Nephron progenitor cell (in vitro differentiated cells): ENCODE data around the gene NF1.

Experiments
- DNase-seq: peaks from one replicate; pipeline ENCODE4 v3.0.0; 2021
- H3K27ac Mint-ChIP-seq: 2 replicates; pipeline ENCODE4 v1.8.0; 2021; ENCODE audit warnings: mild to moderate bottlenecking, moderate library complexity, mixed read lengths
- H3K27me3 Mint-ChIP-seq: 2 replicates; pipeline ENCODE4 v1.8.0; 2021; ENCODE audit warnings: mild to moderate bottlenecking, low read depth, mixed read lengths; ENCODE audit not compliant: poor library complexity
- H3K36me3 Mint-ChIP-seq: 2 replicates; pipeline ENCODE4 v1.8.0; 2021; ENCODE audit warnings: low read depth, mixed read lengths
- H3K4me1 Mint-ChIP-seq: 2 replicates; pipeline ENCODE4 v1.8.0; 2021; ENCODE audit warnings: mixed read lengths
- H3K4me3 Mint-ChIP-seq: 2 replicates; pipeline ENCODE4 v1.8.0; 2021; ENCODE audit warnings: mild to moderate bottlenecking, moderate library complexity, mixed read lengths
- H3K9me3 Mint-ChIP-seq: 2 replicates; pipeline ENCODE4 v1.8.0; 2021; ENCODE audit warnings: mild to moderate bottlenecking, moderate library complexity, mixed read lengths
- CTCF ChIP-seq: fragments of 200-600 bp; sonication (generic); IDR thresholded peaks from 2 replicates; pipeline ENCODE4 v1.5.0; 2021; ENCODE audit warnings: antibody characterized with exemption

The NF1 gene

GRCh38 chr17:31405890-31406371, 311.2 kb downstream of the NF1 start:
- Mint-ChIP-seq H3K4me1 (peaks cover 11% of the 10 kb centered on the region), H3K27ac (no peak overlapping the region), H3K4me3 (no peak overlapping the region), H3K9me3 (no peaks in the 10 kb centered on the region), H3K36me3 (no peaks in the 10 kb centered on the region), H3K27me3 (peaks cover 17% of the 10 kb centered on the region)
- no peak for TF ChIP-seq CTCF
- no peak for DNase-seq

- no peak for DNase-seq
- no peaks in the 10 kb centered on the region for H3K9me3 Mint-ChIP-seq
- H3K4me1 Mint-ChIP-seq = peaks cover 19% of the 10 kb centered on the region
- TF ChIP-seq CTCF = no peak
- no peaks in the 10 kb centered on the region for H3K36me3 Mint-ChIP-seq
- no peak overlapping the region for H3K4me3 Mint-ChIP-seq
- H3K27ac Mint-ChIP-seq = no peak overlapping the region
- H3K27me3 Mint-ChIP-seq = peaks cover 17% of the 10 kb centered on the region
These were observed 313.8 kb downstream of the NF1 start for GRCh38 chr17:31408586-31408985.

- no peak for TF ChIP-seq CTCF
- Mint-ChIP-seq H3K27me3 (peaks cover 21% of the 10 kb centered on the region), H3K36me3 (no peaks in the 10 kb centered on the region), H3K9me3 (no peaks in the 10 kb centered on the region), H3K4me1 (peaks cover 22% of the 10 kb centered on the region), H3K4me3 (no peak overlapping the region), H3K27ac (no peak overlapping the region)
- DNase-seq = no peak
These were observed 317.0 kb downstream of the NF1 start for GRCh38 chr17:31411707-31412285.

- Mint-ChIP-seq H3K27ac (no peak overlapping the region), H3K9me3 (no peaks in the 10 kb centered on the region), H3K36me3 (no peaks in the 10 kb centered on the region), H3K27me3 (peaks cover 23% of the 10 kb centered on the region), H3K4me3 (no peak overlapping the region), H3K4me1 (peaks cover 29% of the 10 kb centered on the region)
- no peak for DNase-seq
- no peak for TF ChIP-seq CTCF
These were observed 317.7 kb downstream of the NF1 start for GRCh38 chr17:31412511-31412910.

GRCh38 chr17:31413081-31413799, 318.5 kb downstream of the NF1 start:
- TF ChIP-seq CTCF = no peak
- H3K36me3 Mint-ChIP-seq = no peaks in the 10 kb centered on the region
- H3K4me3 Mint-ChIP-seq = no peak overlapping the region
- no peak overlapping the region for H3K27ac Mint-ChIP-seq
- H3K4me1 Mint-ChIP-seq = peaks cover 29% of the 10 kb centered on the region
- no peak for DNase-seq
- peaks cover 21% of the 10 kb centered on the region for H3K27me3 Mint-ChIP-seq
- H3K9me3 Mint-ChIP-seq = no peaks in the 10 kb centered on the region
